Measurements from ENCODE around the gene ZKSCAN2.

- TF ChIP-seq CTCF (optimal IDR thresholded peaks at IDR 0.05 in 1 of 3, IDR thresholded peaks at IDR 0.05 in 1 of 3, conservative IDR thresholded peaks at IDR 0.05 in 1 of 3; ENCODE audit: extremely low read depth in 1 of 3, insufficient read depth in 2 of 3, low read length in 3 of 3) (no peak), EZH2 (IDR thresholded peaks at IDR 0.05; ENCODE audit: low read length) (no peak)
Observed at GRCh38 chr16:25271421-25271820, 13.8 kb upstream of the ZKSCAN2 start.

All from keratinocyte (primary cell).